Left hindlimb (tissue), 1 donor: ENCODE results near the gene SERPINF2.
"Not testable (repeated sequence)": the region's sequence is repeated elsewhere in the genome, so short reads cannot be mapped to it uniquely, and the experiment has no call there.

Source experiments
- DNase-seq: peaks from one replicate; pipeline ENCODE4 v3.0.0-alpha.2; 2018

SERPINF2 gene

DNA sequence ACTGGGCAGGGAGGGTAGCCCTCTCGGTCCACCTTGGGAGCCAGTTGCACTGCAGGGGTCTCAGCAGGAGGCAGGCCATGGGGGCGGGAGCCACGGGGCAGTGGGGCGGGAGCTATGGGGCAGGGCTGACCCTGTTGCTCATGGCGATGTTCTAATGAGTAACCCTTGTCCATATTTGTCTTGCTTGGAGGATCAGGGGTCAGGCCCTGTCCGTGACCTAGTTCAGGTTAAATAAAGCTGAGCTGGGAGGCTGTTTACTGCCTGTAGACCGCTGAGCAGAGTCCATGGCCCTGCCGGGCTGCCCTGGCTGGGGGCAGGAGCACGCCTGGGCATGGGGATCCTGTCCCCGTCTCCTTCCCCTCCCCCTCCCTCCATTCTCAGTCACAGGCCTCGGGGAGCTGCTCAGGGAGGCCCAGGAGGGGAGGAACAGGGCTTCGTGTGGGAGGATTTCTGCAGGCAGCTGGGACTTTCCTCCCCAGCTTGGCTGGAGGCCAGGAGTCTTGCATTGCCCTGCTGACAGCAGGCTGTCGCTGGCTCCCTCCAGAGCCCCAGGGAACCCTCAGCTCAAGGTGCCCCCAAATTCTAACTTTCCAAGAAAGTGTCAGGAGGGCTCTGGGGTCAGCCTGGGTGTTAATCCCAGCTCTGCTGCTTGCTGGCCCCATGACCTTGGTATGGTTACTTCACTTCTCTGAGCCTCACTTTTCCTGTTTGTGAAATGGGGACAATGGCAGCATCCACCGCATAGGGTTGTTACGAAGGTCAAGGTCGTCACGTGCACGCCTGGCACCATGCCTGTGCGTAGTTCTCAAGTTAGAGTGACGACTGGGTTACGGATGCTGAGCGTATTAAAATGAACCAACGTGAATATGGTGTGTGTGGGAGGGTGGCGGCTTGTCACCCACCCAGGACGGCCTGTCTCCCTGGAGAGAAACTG lies 6.1 kb upstream of the SERPINF2 start:
- no peak for DNase-seq

DNA sequence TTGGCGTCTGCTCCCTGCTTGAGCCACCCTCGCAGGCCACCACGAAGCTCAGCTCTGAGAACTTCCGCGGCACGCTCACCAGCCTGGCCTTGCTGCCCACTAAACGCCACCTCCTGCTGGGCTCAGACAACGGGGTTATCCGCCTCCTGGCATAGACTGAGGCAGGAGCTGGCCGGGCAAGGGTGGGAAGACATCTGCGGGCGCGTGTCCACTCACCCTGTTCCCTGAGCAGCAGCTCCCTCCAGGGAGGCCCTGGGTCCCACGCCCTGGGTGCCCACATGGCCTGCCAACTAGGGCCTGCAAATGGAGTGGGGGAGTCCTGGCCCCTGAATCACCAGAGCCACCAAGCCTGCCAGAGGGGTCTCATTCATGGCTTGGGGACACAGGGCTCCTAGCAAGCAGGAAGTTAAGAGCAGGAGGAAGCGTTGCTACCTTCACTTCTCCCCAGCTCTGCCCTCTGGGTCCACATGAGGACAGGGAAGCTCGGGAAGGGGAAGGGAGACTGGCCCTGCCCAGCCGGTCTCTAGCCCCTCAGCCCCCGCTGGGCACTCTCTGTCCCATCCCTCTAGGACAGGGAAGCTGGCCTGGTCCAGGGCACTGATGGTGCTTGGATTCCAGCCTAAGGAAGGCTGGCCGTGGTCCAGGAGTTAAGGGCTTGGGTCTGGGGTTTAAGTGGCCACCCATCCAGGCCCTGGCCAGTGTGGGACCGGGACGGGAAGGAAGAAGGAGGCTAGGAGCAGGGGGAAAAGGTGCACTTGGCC lies 5.0 kb upstream of the SERPINF2 start:
- no peak for DNase-seq

DNA sequence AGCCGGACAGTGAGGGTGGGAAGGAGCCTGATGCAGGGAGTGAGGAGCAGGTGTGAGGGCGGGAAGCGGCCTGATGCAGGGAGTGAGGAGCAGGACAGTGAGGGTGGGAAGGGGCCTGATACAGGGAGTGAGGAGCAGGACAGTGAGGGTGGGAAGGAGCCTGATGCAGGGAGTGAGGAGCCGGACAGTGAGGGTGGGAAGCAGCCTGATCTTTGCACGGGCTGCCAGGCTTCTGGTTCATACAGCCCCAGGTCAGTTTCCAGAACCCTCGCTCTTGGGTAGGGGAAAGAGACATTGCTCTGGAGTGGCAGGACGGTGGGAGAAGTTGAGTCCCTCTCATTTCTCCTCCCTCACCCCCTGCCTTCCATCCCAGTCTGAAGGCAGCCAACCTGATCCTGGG lies 772 bp upstream of the SERPINF2 start:
- DNase-seq: not testable (repeated sequence)

DNA sequence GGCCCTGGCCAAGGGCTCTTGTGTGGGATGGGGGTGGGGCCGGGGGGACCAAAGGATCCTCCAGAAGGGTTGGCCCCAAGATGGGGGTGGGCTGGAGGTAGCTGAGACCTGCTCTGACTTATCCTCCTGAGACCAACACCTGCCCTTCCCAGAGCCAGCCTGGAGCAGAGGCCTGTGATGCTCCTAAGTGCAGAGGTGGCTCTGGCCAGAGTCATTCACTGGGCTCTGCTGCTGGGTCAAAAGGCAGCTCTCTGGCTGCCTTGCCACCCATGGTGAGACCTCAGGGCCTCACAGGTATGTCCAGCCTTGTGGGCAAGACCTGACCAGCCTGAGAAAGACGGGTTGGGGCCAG lies 393 bp downstream of the SERPINF2 start:
- no peak for DNase-seq

DNA sequence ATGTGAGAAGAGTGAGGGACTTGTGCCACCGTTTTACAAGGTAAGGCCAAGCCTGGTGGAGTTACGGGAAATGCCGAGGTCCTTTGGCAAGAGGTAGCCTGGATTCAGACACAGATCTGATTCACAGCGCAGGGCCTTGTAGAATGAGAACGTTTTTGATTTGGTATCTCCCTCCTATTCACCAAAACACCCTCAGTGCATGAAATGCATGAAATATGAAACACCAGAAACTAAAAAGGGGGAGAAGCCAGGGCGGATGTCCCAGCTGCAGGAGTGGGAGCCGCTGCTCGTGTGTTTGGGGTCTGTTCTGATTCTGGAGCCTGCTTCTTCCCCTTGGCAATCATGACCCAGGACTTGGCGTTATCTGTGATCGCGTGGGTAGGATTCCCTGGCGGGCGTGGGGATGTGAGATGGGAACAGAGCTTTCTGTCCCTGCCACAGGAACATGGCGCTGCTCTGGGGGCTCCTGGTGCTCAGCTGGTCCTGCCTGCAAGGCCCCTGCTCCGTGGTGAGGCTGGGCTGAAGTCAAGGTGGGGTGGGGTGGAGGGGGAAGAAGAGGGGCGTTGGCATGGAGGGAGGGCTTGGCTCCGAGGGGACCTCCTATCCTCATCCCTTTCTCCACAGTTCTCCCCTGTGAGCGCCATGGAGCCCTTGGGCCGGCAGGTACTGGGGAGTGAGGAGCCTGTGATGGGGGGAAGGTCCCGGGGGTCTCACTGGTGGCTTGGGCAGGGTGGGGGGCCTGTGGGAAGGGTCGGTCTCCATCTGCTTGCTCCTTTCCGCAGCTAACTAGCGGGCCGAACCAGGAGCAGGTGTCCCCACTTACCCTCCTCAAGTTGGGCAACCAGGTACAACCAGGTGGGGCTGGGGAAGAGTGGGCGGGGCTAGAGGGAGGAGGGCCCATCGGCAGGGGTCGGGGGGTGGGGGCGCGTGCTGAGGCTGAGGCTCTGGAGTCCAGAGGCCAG lies 2.2 kb downstream of the SERPINF2 start:
- no peak for DNase-seq

DNA sequence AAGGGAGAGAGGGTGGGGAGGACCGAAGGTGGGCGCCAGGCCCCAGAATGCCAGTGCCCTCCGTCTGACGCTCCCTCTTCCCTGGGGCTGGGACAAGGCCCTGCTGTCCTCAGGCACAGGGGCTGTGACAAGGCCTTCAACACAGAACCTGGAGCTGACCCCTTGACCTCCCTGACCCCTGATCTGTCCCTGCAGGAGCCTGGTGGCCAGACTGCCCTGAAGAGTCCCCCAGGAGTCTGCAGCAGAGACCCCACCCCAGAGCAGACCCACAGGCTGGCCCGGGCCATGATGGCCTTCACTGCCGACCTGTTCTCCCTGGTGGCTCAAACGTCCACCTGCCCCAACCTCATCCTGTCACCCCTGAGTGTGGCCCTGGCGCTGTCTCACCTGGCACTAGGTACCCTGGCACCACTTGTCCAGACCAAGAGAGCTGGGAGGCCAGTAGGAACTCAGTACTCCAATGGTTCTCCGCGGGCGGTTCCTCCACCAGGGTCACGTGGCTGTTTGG lies 2.9 kb downstream of the SERPINF2 start:
- no peak for DNase-seq

DNA sequence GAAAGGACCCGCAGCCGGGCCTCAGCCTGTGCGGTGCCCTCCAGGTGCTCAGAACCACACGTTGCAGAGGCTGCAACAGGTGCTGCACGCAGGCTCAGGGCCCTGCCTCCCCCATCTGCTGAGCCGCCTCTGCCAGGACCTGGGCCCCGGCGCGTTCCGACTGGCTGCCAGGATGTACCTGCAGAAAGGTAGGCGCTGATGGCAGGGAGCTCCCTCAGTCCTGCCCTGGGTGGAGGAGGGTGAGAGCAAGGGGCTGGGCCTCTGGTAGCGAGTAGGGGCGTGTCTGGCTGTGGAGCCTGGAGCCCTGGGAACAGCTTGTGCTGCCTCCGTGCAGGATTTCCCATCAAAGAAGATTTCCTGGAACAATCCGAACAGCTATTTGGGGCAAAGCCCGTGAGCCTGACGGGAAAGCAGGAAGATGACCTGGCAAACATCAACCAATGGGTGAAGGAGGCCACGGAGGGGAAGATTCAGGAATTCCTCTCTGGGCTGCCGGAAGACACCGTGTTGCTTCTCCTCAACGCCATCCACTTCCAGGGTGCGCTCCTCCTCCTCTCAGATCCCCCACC lies 4.4 kb downstream of the SERPINF2 start:
- no peak for DNase-seq

DNA sequence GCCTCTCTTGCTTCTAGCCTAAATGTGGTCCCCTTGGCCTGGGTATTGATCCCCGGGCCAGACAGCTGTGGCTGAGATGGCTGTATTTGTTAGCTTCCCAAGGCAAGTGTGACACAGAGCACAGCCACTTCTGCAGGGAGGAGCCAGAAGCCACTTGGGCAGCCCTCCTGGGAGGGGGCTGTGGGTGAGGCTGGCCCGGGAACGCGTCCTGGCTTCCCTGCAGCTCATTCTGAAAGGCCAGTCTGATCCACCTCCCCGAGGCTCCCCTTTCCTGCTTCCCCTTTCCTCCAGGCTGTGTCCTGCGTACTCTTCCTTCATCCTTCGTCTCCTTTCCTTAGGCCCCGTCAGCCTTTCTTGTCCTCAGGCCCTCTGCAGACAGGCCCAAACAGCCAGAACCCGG lies 8.0 kb downstream of the SERPINF2 start:
- no peak for DNase-seq

DNA sequence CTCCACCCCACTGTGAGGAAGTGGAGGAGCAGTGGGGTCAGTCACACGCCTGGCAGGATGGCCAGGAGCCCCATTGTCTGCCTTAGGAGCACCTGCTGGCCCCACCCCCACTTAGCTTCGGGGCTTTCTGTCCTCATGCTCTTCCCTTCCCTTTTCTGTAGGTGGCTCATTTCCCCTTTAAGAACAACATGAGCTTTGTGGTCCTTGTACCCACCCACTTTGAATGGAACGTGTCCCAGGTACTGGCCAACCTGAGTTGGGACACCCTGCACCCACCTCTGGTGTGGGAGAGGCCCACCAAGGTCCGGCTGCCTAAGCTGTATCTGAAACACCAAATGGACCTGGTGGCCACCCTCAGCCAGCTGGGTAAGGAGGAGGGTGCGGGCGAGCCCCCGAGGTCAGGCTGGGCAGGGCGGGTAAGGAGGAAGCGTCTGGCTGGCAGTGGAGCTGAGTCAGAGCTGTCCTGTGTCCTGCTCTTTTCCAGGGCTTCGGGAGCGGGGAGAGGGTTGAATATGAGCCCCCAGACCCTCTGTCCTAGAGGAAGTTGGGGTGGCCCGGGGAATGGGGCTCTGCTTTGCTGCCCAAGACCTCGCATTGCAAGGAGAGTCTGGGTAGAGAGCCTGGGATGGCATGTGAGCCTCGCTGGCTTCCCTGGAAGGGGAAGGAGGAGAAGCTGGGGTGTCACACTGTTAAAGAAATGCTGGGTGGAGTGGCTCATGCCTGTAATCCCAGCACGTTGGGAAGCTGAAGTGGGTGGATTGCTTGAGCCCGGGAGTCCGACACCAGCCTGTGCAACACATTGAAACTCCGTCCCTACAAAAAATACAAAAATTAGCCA lies 10.0 kb downstream of the SERPINF2 start:
- DNase-seq: no peak

DNA sequence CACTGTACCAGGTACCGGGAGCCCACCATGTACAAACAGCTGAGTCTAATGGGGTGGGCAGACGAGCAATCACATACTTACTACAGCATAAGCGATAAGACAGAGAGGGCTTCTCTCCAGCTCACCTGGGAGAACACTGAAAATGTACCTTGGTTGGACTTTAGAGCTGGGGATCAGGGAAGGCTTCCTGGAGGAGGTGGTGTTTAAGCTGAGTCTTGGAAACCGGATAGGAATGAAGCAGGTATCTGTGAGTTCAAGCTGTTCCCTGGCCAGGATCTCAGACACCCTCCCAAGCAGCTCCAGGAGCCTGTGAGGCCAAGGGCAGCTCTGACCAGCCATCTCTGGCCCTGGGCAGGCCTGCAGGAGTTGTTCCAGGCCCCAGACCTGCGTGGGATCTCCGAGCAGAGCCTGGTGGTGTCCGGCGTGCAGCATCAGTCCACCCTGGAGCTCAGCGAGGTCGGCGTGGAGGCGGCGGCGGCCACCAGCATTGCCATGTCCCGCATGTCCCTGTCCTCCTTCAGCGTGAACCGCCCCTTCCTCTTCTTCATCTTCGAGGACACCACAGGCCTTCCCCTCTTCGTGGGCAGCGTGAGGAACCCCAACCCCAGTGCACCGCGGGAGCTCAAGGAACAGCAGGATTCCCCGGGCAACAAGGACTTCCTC lies 11.2 kb downstream of the SERPINF2 start:
- DNase-seq: no peak

DNA sequence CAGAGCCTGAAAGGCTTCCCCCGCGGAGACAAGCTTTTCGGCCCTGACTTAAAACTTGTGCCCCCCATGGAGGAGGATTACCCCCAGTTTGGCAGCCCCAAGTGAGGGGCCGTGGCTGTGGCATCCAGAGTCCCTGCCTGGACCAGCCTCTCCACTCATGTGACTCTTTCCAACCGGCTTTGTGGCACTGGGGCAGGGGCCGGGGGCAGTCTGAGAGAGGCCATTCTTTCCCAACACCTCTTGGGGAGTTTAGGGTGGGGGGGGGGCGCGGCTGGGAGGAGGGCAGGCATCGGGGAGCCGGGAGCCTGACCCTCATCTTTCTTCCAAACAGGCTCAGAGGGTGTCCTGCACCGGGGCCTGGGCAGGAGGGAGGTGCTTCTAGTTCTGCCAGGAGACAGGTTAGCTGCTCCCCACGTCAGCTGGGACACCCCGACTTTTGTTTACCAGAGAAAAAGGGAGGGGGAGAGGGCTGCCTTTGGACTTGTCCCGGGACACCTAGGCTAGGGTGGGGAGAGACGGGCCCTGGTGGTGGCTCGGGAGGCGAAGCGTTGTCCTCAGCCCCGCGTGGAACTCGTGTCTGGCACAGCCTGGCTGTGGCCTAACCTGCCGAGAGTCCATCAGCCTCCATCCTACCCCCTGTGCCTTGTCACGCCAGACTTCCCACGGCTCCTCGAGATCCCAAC lies 11.9 kb downstream of the SERPINF2 start:
- no peak for DNase-seq

DNA sequence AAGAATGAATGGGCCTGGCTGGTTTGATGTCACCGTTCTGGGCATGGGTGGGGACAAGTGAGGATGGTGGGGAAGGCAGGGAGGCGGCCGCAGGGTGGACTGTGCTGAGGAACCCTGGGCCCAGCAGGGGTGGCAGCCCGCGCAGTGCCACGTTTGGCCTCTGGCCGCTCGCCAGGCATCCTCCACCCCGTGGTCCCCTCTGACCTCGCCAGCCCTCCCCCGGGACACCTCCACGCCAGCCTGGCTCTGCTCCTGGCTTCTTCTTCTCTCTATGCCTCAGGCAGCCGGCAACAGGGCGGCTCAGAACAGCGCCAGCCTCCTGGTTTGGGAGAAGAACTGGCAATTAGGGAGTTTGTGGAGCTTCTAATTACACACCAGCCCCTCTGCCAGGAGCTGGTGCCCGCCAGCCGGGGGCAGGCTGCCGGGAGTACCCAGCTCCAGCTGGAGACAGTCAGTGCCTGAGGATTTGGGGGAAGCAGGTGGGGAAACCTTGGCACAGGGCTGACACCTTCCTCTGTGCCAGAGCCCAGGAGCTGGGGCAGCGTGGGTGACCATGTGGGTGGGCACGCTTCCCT lies 12.7 kb downstream of the SERPINF2 start:
- peak; percentile 71 for DNase-seq

DNA sequence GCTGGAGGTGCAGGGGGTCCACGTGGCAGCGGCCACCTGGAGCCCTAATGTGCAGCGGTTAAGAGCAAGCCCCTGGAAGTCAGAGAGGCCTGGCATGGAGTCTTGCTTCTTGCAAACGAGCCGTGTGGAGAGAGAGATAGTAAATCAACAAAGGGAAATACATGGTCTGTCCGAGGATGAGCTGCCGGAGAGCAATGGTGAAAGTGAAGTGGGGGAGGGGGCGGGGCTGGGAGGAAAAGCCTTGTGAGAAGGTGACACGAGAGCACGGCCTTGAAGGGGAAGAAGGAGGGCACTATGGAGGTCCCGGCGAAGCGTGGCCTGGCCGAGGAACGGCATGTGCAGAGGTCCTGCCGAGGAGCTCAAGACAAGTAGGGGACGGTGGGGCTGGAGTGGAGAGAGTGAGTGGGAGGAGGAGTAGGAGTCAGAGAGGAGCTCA lies 13.2 kb downstream of the SERPINF2 start:
- DNase-seq: no peak

DNA sequence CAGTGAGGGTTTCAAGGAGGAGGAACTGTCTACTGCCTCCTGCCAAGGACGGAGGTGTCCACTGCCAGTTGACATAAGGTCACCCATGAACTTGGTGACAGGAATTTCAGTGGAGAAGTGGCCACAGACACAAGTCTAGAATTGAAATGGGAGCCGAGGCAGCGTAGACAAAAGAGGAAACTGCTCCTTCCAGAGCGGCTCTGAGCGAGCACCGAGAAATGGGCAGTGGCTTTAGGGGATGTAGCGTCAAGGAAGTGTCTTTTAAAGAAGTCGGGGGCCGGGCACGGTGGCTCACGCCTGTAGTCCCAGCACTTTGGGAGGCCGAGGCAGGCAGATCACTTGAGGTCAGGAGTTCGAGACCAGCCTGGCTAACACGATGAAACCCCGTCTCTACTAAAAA lies 16.1 kb downstream of the SERPINF2 start:
- no peak for DNase-seq

DNA sequence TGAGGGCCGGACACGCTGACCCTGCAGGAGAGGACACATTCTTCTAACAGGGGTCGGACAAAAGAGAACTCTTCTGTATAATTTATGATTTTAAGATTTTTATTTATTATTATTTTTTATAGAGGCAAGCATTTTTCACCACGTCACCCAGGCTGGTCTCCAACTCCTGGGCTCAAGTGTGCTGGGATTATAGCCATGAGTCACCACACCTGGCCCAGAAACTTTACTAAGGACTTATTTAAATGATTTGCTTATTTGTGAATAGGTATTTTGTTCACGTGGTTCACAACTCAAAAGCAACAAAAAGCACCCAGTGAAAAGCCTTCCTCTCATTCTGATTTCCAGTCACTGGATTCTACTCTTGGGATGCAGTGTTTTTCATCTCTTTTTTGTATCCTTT lies 16.9 kb downstream of the SERPINF2 start:
- DNase-seq: no peak

DNA sequence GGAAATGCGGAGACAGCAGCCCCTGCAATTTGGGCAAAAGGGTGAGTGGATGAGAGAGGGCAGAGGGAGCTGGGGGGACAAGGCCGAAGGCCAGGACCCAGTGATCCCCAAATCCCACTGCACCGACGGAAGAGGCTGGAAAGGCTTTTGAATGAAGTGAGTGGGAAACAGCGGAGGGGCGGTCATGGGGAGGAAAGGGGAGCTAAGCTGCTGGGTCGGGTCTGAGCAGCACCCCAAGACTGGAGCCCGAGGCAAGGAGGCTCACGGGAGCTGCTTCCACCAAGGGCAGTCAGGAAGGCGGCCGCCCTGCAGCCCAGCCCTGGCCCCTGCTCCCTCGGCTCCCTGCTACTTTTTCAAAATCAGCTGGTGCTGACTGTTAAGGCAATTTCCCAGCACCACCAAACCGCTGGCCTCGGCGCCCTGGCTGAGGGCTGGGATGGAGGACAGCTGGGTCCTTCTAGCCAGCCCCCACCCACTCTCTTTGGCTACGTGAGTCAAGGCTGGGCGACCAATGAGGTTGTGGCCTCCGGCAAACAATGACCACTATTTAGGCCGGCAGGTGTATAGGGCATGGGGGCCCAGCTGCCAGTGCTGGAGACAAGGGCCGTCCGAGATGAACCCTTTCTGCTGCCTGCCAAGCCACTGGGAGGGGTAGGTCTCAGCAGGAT lies 19.7 kb downstream of the SERPINF2 start:
- DNase-seq: peak; percentile 68

DNA sequence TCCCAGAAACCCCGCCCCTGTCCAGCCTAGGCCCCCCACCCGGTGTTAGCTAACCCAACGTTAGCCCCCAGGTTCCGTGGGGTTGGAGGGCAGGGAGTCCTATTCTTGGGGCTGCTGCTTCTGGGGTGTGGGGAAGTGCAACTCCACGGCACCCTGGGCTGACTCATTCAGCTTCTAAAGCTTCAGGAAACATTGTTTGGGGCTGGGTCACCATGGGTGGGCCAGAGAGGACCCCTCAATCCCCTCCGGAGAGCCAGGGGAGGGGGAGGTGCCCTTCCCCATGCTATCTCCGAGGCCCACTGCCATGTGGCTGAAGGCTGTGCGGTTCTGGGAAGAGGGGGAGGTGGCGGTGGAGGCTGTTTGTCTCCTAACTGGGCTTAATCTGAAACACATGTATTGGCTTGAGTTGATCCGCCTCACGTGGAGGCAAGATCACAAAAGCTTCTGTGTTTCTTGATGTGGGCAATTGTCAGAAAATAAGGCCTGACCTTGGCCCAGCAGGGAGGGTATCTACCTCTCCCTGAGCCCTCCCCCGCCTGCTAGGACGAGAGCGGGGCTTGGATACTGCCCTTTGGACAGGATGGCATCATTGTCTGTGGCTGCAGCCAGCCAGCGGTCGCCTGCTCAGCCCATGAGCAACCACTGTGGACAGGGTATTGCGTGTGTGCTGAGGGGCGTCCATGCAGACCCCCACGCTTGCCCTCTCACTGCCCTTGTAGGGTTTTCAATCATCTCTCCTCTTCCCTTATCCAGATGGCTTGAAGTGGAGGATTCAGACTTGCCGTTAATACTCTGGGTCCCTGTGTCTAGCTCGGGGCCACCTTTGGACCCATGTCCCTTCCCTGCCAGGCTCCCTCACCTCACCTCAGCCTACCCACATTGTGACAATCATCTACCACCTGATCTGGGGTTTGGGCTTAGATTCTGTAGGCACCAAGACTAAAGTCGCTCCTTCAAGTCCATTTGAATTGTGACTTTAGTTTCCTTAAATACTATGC lies 20.5 kb downstream of the SERPINF2 start:
- peak; percentile 82 for DNase-seq

DNA sequence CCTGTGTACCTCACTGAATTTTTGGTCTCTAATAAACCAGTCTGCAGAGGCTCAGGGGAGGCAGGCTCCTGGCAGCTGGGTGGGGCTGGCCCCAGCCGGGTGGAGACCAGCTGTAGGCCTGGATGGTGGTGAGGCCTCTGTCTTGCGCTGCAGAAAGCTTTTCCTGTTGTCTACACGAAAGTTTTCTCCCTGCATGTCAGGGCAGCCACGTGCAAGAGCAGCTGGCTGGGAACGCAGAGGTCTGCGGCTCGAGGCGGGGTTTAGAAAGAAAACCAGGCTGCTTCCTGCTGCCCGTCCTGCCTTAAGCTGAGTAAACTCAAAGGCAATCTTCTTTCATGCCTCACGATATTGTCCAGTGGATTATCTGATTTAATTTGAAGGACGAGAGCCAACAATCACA lies 21.6 kb downstream of the SERPINF2 start:
- peak; percentile 85 for DNase-seq
